Fibroblast of villous mesenchyme (primary cell): ENCODE results near the gene MRAS. TPM values are rescaled to one million over a fixed set of nuclear protein-coding genes. Genes with fewer than 3 reads are reported as not detected.

Experiments
- DNase-seq: peaks from one replicate; pipeline ENCODE4 v3.0.0-alpha.2; 2010; ENCODE audit warnings: low read depth
- H3K4me3 ChIP-seq: 2 replicates; pipeline ENCODE4 v1.5.1; 2011; ENCODE audit warnings: low read depth, mild to moderate bottlenecking, low read length
- CTCF ChIP-seq: IDR thresholded peaks from 2 replicates; pipeline ENCODE4 v1.5.1; 2012; ENCODE audit warnings: low read depth, mild to moderate bottlenecking, low read length; ENCODE audit not compliant: insufficient read depth
- total RNA-seq: library from RNA; depleted of rRNA; stranded (reverse); fragments of >200 nt; gene quantifications from 2 replicates; pipeline ENCODE4 v1.2.3, GENCODE V29; 2012

MRAS gene
- total RNA-seq, 1 donor: 53.5 TPM

- TF ChIP-seq CTCF: no peak
- no peak for DNase-seq
- no peak overlapping the region for H3K4me3 ChIP-seq
Observed at GRCh38 chr3:138317687-138318086, 30.7 kb upstream of the MRAS start.

GRCh38 chr3:138323971-138324370 lies 24.4 kb upstream of the MRAS start:
- no peak for DNase-seq
- TF ChIP-seq CTCF: no peak
- no peak overlapping the region for H3K4me3 ChIP-seq

DNA sequence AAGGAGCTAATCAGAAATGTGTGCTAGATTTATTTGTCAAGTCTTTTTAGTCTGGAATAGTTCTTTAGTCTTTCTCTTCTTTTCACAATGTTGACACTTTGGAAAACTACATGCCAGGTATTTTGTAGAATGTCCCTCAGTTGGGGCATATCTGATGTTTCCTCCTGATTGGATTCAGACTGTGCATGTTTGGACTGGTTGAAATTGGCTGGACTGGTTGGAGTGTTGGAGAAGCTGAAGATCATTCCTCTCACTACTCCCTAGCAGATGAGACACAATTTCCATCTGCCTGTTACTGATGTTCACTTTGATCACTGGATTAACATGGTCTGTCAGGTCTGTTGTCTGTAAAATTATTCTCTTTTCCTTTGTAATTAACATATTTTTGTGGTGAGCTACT lies 22.4 kb upstream of the MRAS start:
- TF ChIP-seq CTCF: no peak
- no peak overlapping the region for H3K4me3 ChIP-seq
- DNase-seq: no peak

GRCh38 chr3:138326866-138327595 lies 21.3 kb upstream of the MRAS start:
- no peak for DNase-seq
- TF ChIP-seq CTCF: no peak
- H3K4me3 ChIP-seq: no peak overlapping the region

GRCh38 chr3:138327831-138328230 lies 20.5 kb upstream of the MRAS start:
- no peak for DNase-seq
- TF ChIP-seq CTCF: no peak
- no peak overlapping the region for H3K4me3 ChIP-seq

DNA sequence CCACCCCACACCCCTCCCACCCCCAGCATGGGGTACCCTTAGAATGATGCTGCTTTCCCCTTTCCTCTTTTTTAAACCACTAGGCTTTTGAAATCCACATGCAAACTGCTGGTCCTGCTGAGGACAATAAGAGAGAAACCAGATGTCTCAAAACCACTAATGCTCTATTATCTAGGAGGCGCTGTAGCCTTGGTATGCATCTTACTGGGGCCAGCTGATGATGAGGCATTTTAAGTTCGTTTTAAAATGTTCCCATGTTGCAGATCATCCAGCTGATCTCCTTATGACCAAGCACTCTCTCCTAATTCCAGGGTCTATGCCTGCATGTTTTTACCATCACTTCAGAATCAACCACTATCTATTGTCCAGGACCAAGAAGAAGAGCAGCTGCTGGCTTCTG lies 20.0 kb upstream of the MRAS start:
- peak; percentile 60 for DNase-seq
- H3K4me3 ChIP-seq: no peak overlapping the region
- TF ChIP-seq CTCF: peak; percentile 26
